HG02610 (cell line): ENCODE results near the gene AMIGO2.

Experiments used
- ATAC-seq: cut with Tn5 transposase; IDR thresholded peaks from one replicate; pipeline ENCODE4 v1.9.1; 2021; ENCODE audit warnings: mild to moderate bottlenecking, moderate library complexity; ENCODE audit not compliant: unreplicated experiment

Gene AMIGO2

GRCh38 chr12:47099610-47100009, 19.9 kb upstream of the AMIGO2 start:
- ATAC-seq = no peak

- no peak for ATAC-seq
Measured at GRCh38 chr12:47098099-47098498, 18.3 kb upstream of the AMIGO2 start.

DNA sequence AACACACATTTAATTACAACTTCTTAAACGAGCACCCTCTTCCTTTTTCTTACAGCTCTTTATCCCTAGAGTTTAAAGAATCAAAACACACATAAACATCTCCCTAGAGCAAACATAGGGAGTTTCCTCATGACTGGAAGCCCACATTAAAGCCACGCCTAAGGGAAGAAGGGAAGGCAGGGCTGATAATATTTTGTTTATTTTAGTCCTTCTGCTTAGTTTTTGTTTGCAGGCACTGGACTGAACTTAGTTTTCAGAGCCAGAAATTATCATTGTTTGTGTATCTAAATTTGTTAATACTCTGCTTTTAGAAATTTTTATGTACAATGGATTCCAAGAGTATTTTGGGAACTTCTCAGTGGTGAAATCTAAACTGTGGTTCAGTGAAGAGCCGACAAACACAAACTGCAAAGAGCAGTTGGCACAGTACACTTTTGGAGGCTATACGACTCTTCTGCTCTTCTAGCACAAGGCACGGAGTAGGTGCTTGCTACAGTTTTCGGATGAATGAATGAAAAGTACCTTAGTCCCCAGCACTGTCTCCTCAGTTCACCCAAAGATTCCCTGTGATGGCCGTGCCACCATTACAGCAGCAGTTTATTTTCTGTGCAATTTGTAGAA, 17.6 kb upstream of the AMIGO2 start:
- ATAC-seq = no peak

- no peak for ATAC-seq
Measured at GRCh38 chr12:47095446-47096236, 15.9 kb upstream of the AMIGO2 start.

DNA sequence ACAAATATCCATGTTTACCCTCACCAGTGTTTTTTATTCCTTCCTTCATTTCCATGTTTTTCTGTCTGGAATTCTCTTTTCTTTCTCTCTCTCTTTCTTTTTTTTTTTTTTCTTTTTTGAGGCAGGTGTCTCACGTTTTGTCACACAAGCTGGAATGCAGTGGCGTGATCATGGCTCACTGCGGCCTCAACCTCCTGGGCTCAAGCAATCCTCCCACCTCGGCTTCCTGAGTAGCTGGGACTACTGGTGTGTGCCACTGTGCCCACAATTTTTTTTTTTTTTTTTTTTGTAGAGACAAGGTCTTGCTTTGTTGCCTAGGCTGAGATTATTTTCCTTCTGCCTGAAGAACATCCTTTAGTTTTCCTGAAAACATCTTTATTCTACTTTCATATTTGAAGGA, 15.0 kb upstream of the AMIGO2 start:
- no peak for ATAC-seq

GRCh38 chr12:47091009-47091408, 11.2 kb upstream of the AMIGO2 start:
- no peak for ATAC-seq

DNA sequence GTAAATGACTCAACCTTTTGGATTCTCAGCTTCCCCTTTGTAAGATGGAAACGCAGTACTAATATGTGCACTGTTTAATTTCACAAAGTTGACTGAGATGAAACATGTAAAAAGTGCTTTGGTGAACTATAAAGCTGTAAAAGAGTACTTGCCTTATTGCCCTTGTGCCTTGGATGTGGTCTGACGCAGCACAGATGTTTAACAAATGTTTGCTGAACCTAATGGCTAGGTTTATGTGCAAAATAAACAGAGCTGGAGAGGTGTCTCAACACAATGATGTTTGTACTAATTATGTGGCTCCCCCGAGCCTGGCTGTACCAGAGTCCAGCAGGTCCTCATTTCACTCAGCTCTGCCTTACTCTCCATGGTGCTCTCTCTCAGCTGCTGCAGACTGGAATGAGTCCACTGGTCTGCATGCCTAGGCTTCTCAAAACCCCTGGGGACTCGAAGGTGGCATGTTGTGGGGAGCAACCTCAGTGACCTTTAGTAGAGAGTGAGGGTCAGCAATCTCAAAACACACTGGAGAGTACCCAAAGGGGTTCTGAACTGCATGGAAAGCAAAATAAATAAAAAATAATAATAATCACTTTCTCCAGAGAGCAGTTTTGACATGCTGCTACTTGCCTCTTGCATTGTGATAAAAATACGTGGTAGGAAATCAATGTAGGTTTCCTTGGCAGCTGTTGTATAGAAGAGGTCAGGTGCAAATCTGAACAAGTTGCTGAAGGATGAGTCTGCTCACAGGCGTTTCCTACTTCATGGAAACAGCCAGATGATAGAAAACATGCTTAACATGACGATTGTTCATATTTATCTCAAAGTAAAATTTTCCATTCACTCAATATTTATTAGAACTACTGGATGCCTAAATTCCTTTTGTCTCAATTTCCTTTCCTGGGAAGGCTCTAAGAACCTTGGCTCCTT, 8.5 kb upstream of the AMIGO2 start:
- no peak for ATAC-seq

DNA sequence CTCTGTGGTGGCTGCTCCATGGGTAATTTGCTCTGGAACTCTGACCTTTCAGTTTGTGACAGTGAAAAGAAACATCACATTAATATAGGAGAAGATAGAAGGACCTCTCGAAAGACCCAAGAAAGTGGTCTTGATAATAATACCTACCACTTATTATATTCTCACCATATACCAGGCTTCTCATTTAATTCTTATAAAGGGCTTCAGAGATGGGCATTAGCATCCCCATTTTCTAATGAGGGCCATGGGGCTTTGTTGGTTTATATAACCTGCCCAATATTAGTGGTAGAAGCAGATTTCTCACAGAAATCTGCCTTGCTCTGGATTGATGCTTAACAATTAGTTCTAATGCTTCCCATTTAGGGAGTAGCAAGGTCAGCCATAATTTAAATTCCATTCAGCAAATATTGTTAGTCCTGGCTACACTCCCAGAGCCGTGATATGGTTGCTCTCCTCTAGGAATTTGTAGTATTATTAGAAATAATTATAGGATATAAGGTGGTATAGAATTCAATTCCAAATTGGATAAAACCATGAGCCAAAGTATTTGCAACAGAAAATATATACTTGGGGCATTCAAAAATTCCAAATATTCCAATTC, 7.4 kb upstream of the AMIGO2 start:
- ATAC-seq = no peak

GRCh38 chr12:47085815-47086252, 6.1 kb upstream of the AMIGO2 start:
- ATAC-seq = no peak

GRCh38 chr12:47084172-47084571, 4.4 kb upstream of the AMIGO2 start:
- ATAC-seq = no peak

DNA sequence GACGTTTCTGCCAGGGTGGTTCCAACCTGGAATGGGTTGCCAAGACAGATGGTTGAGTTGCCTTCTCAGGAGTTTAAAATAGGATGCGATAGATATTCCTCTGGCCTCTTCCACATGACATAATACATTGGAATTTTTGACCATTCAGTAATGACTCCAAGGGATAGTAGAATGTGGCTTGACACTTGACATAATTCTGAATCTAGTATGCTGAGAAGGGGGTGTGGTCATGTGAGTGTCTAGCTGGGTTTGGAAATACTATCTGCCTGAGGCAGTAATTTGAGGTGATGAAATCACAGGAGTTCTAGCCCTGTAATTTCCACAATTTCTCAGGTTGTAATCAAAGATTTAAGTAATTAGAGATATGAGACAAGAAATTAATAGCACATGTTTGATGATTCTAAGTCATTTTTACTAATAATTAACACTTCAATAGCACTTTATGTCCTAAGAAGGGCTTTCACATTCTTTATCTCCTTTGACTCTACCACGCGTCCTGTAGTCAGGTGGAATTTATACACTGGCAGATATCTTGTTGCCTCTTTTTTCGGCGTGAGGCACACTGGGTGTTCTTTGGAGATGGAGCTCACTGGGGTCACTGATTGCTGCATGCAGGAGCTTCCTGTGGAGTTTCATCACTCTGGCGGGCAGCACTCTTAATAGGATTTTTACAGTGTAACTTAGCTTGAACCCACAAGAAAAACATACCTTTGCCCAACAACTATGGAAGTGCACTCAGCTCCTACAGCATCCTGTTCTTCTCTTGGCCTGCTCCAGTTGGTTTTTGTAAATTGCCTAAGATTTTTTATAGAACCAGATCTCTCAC, 3.2 kb upstream of the AMIGO2 start:
- no peak for ATAC-seq

- ATAC-seq = no peak
Measured at GRCh38 chr12:47082283-47082682, 2.5 kb upstream of the AMIGO2 start.

DNA sequence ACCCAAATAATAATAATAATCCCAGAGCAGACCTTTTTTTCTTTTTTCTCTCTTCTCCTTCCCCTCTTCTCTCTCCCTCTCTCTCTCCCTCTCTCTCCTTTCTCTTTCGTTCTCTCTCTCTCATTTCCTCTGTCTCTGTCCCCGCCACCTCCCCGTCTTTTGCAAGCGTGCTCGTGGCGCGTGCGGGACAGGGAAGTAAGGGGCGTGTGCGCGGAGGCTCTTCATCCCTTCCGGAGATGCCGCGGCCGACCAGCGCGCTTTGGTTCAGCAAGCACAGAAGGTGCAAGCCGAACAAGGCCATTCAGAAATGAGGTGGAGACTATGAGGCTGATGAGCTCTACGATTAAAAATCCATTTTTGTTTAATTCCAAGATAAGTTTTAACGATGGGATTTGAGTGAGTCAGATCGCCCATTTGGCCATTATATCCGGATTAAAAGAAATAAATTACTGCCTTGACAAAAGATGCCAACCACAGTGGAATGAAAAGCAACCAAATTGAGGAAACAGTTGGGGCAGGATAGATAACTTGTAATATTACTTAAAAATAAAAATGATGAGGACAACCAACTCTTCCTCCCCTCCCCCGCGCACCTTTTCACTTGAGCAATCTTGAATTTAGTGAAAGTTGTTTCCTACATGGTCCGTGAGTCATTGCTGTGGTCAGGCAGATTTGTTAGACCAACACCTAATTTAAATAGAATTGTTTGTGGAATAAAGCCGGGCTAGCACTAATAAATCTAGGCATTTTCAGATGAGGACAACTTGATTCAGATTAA, 1.2 kb upstream of the AMIGO2 start:
- ATAC-seq = no peak

GRCh38 chr12:47079981-47080724, 394 bp upstream of the AMIGO2 start:
- no peak for ATAC-seq

GRCh38 chr12:47078733-47079467, 859 bp downstream of the AMIGO2 start:
- ATAC-seq = no peak

- ATAC-seq = no peak
Measured at GRCh38 chr12:47078086-47078395, 1.7 kb downstream of the AMIGO2 start.

DNA sequence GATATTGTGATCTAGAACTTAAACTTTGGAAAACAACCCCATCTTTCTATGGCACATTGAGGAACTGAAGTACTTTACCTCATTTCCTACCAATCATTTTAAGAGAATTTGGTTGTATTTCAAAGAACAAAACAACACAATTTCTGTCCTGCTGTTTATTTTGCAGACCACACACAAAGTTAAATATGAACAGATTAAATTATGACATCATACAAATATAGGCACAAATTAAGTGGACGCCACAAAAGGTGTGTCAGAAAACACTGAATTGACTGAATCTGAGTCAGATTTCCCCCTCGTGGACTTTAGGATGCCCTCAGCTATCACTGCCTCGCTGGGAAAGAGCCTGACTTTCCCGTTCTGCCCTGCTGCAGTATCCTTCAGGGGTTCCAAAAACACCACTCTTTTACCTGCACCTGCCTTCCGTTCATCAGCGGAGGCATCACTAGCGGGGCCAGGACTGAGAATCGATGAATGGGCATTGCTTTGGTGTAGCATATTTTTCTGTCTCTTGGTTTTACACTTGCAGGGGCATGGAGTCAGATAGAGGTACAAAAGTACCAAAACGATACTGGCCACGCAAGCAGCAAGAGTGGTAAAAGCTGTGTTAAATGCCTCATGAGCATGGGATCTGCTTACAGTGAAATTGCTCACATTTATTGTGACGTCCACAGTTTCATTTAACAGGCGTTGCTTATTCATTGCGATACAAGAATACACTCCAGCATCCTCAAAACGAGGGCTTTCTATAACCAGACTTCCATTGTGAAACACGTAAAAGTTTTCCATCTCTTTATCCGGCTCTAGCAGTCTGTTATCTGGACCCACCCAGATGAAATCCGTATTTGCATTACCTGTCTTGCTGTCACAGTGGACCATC, 2.3 kb downstream of the AMIGO2 start:
- ATAC-seq = no peak
